Endodermal cell (in vitro differentiated cells): ENCODE measurements around the gene JPT2. TPM values are rescaled to one million over a fixed set of nuclear protein-coding genes. Genes with fewer than 3 reads are reported as not detected.

ENCODE experiments used
- DNase-seq: peaks from one replicate; pipeline ENCODE4 v3.0.0-alpha.2; 2017
- H3K27ac ChIP-seq: 2 replicates; pipeline ENCODE4 v1.5.1; 2013; ENCODE audit warnings: mild to moderate bottlenecking, low read depth, low read length, moderate library complexity
- H3K27me3 ChIP-seq: 2 replicates; pipeline ENCODE4 v1.6.1; 2013; ENCODE audit warnings: mild to moderate bottlenecking, low read length, moderate library complexity; ENCODE audit not compliant: insufficient read depth, control insufficient read depth, poor library complexity, severe bottlenecking
- H3K36me3 ChIP-seq: 2 replicates; pipeline ENCODE4 v1.7.0; 2013; ENCODE audit warnings: mild to moderate bottlenecking, low read length, moderate library complexity; ENCODE audit not compliant: control insufficient read depth, insufficient read depth
- H3K4me1 ChIP-seq: one replicate; pipeline ENCODE4 v1.7.0; 2013; ENCODE audit warnings: low read length; ENCODE audit not compliant: control insufficient read depth, insufficient read depth
- H3K4me3 ChIP-seq: 2 replicates; pipeline ENCODE4 v1.5.1; 2013; ENCODE audit warnings: mild to moderate bottlenecking, low read length, moderate library complexity
- H3K9ac ChIP-seq: 2 replicates; pipeline ENCODE4 v1.6.1; 2013; ENCODE audit warnings: mild to moderate bottlenecking, low read length, moderate library complexity; ENCODE audit not compliant: poor library complexity, severe bottlenecking; ENCODE audit errors: extremely low read depth
- H3K9me3 ChIP-seq: 2 replicates; pipeline ENCODE4 v1.6.1; 2013; ENCODE audit warnings: mild to moderate bottlenecking, low read length, moderate library complexity; ENCODE audit not compliant: control insufficient read depth
- H3K27ac Mint-ChIP-seq: 2 replicates; pipeline ENCODE4 v1.8.0; 2020; ENCODE audit warnings: mixed read lengths
- H3K27me3 Mint-ChIP-seq: 2 replicates; pipeline ENCODE4 v1.8.0; 2021; ENCODE audit warnings: mild to moderate bottlenecking, mixed read lengths; ENCODE audit not compliant: insufficient read depth
- H3K36me3 Mint-ChIP-seq: 2 replicates; pipeline ENCODE4 v1.8.0; 2020; ENCODE audit warnings: low read depth, mixed read lengths
- H3K4me1 Mint-ChIP-seq: 2 replicates; pipeline ENCODE4 v1.8.0; 2020; ENCODE audit warnings: mixed read lengths
- H3K4me3 Mint-ChIP-seq: 2 replicates; pipeline ENCODE4 v1.8.0; 2020; ENCODE audit warnings: mild to moderate bottlenecking, moderate library complexity, mixed read lengths
- H3K9me3 Mint-ChIP-seq: 2 replicates; pipeline ENCODE4 v1.8.0; 2020; ENCODE audit warnings: mild to moderate bottlenecking, mixed read lengths
- WGBS, 2 experiments: methylation state at CpG; one replicate each; pipeline versions ENCODE4 v1.1.5 to v1.1.7; 2013; ENCODE audit warnings: missing lambda C conversion rate in 2 of 2, mixed read lengths in 1 of 2; ENCODE audit not compliant: insufficient coverage in 1 of 2, insufficient read length in 1 of 2; 5-methylcytosine and 5-hydroxymethylcytosine counted together
- total RNA-seq, 2 donors: library from RNA; stranded (reverse); fragmentation: NEBNext Ultra II Directional in 1 of 2; extraction: Animal tissue kit (Norgen Biotek cat#: 25700) in 1 of 2; gene quantifications; 2 replicates in 1 of 2; 3 replicates in 1 of 2; pipeline ENCODE4 v1.2.1, GENCODE V29; 2021
- TF ChIP-seq, protein P1 (sequence below): fragments of 200-600 bp; sonication (generic); conservative IDR thresholded peaks from 2 replicates; pipeline ENCODE4 v1.5.0; 2021; ENCODE audit warnings: antibody characterized with exemption, mild to moderate bottlenecking

Gene JPT2
- total RNA-seq, 2 donors from 2014 or later, result 161 to 168 TPM

- 90 to 93% methylated on average over 9 to 11 of the region's 11 CpGs for WGBS, 2 experiments
- no peak for DNase-seq
- peaks cover 74% of the 10 kb centered on the region for H3K36me3 Mint-ChIP-seq
Observed at GRCh38 chr16:1637526-1637925, 40.6 kb upstream of the JPT2 start.

DNA sequence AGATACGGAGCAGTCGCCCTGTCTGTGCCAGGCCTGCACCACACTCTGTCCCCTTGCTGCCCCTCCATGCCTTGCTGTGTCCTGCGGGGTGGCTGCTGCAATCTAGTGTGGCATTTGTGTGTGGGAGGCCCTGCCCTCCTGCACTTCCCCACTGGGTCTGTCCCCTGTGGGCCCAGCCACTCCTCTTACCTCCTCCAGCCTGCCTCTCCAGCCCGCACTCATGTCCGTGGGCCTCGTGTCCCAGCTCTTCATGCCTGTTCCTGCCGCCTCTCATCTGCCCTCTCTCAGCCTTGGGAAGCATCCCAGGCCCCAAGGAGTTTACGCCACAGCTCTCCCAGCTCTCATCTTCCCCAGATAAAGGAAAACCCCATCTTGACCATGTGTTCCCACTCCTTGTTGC lies 39.3 kb upstream of the JPT2 start:
- no peaks in the 10 kb centered on the region for H3K9me3 ChIP-seq
- no peak overlapping the region for H3K27ac Mint-ChIP-seq
- no peak for DNase-seq
- no peaks in the 10 kb centered on the region for H3K4me1 ChIP-seq
- H3K4me1 Mint-ChIP-seq, result no peaks in the 10 kb centered on the region
- no peak overlapping the region for H3K4me3 ChIP-seq
- H3K36me3 ChIP-seq, result peaks cover 77% of the 10 kb centered on the region
- H3K27me3 Mint-ChIP-seq, result no peaks in the 10 kb centered on the region
- no peak overlapping the region for H3K9ac ChIP-seq
- no peaks in the 10 kb centered on the region for H3K9me3 Mint-ChIP-seq
- no peak overlapping the region for H3K4me3 Mint-ChIP-seq
- H3K27me3 ChIP-seq, result no peaks in the 10 kb centered on the region
- TF ChIP-seq, protein P1, sequence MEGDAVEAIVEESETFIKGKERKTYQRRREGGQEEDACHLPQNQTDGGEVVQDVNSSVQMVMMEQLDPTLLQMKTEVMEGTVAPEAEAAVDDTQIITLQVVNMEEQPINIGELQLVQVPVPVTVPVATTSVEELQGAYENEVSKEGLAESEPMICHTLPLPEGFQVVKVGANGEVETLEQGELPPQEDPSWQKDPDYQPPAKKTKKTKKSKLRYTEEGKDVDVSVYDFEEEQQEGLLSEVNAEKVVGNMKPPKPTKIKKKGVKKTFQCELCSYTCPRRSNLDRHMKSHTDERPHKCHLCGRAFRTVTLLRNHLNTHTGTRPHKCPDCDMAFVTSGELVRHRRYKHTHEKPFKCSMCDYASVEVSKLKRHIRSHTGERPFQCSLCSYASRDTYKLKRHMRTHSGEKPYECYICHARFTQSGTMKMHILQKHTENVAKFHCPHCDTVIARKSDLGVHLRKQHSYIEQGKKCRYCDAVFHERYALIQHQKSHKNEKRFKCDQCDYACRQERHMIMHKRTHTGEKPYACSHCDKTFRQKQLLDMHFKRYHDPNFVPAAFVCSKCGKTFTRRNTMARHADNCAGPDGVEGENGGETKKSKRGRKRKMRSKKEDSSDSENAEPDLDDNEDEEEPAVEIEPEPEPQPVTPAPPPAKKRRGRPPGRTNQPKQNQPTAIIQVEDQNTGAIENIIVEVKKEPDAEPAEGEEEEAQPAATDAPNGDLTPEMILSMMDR, result no peak
- H3K27ac ChIP-seq, result no peak overlapping the region
- peaks cover 74% of the 10 kb centered on the region for H3K36me3 Mint-ChIP-seq
- WGBS, 2 experiments, result 96 to 100% methylated on average over 5 to 8 of the region's 8 CpGs

More at GRCh38 chr16:1637526-1637925, 40.6 kb upstream of the JPT2 start:
- H3K9ac ChIP-seq, result no peak overlapping the region
- Mint-ChIP-seq H3K27ac (no peak overlapping the region), H3K4me1 (no peaks in the 10 kb centered on the region), H3K27me3 (no peaks in the 10 kb centered on the region), H3K9me3 (no peaks in the 10 kb centered on the region), H3K4me3 (no peak overlapping the region)
- H3K36me3 ChIP-seq, result peaks cover 80% of the 10 kb centered on the region
- no peak overlapping the region for H3K27ac ChIP-seq
- H3K9me3 ChIP-seq, result no peaks in the 10 kb centered on the region
- TF ChIP-seq, protein P1, result no peak
- H3K4me1 ChIP-seq, result no peaks in the 10 kb centered on the region
- no peak overlapping the region for H3K4me3 ChIP-seq
- H3K27me3 ChIP-seq, result no peaks in the 10 kb centered on the region

DNA sequence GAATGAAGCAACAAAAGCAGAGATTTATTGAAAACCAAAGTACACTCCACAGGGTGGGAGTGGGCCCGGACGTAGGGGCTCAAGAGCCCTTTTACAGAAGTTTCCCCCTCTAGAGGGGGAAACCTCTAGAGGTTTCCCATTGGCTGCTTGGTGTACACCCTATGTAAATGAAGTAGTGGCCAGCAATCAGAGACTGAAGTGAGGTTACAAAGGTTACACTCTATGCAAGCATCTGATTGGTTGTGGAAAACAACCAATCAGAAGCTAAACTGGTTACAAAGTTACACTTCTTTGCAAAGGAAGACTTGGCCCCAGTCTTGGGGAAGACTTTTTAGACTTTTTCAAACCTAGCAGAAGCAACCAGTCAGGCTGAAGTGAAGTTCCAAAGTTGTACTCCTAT lies 38.8 kb upstream of the JPT2 start:
- no peaks in the 10 kb centered on the region for H3K4me1 Mint-ChIP-seq
- no peaks in the 10 kb centered on the region for H3K4me1 ChIP-seq
- no peaks in the 10 kb centered on the region for H3K9me3 ChIP-seq
- H3K27me3 Mint-ChIP-seq, result no peaks in the 10 kb centered on the region
- WGBS, 2 experiments, result 81 to 93% methylated on average over 2 of the region's 2 CpGs
- H3K9ac ChIP-seq, result no peak overlapping the region
- H3K27ac Mint-ChIP-seq, result no peak overlapping the region
- H3K27ac ChIP-seq, result no peak overlapping the region
- DNase-seq, result no peak
- no peak overlapping the region for H3K4me3 ChIP-seq
- no peaks in the 10 kb centered on the region for H3K9me3 Mint-ChIP-seq
- H3K36me3 ChIP-seq, result peaks cover 77% of the 10 kb centered on the region
- H3K36me3 Mint-ChIP-seq, result peaks cover 74% of the 10 kb centered on the region
- no peaks in the 10 kb centered on the region for H3K27me3 ChIP-seq
- TF ChIP-seq, protein P1, result no peak
- H3K4me3 Mint-ChIP-seq, result no peak overlapping the region
